ENCODE data around the gene CFAP97D2.
"Not testable (repeated sequence)": the region's sequence is repeated elsewhere in the genome, so short reads cannot be mapped to it uniquely, and the experiment has no call there.

CFAP97D2 gene

DNA sequence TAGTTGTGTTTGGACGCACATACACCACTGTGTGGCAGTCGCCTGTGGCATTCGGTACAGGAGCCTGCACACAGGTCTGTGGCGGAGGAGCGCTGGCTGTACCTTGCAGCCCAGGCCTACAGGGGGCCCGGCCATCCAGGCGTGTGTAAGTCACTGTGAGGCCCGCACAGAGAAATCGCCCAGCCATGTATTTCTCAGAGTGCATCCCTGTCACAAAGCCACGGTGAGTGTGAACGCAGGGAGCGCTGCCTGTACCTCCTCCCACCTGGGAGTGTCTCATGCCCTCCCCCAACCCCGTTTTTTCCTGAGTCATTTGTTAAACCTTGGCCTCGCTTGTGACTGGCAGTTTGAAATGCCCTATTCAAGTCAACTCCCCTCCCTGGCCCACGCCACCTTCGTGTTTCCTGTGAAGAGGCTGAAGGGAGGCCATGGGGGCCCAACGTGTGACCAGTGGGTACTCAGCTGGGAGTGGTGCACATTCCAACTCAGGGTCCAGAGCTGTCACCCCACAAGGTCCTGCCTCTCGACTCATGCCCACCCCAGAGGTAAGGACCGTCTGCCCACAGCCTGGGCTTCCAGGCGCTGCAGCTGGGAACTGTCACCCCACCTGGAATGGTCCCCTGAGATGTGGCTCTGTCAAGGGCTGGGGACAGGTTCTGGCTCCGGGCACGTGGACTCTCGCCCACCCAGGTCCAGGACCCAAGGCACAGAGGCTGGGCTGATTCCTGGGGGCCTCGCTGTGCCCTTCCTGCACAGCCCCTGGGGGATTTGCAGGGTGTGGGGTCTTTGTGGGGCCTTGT lies 35.1 kb upstream of the CFAP97D2 start:
- peak; percentile 49 for DNase-seq

DNA sequence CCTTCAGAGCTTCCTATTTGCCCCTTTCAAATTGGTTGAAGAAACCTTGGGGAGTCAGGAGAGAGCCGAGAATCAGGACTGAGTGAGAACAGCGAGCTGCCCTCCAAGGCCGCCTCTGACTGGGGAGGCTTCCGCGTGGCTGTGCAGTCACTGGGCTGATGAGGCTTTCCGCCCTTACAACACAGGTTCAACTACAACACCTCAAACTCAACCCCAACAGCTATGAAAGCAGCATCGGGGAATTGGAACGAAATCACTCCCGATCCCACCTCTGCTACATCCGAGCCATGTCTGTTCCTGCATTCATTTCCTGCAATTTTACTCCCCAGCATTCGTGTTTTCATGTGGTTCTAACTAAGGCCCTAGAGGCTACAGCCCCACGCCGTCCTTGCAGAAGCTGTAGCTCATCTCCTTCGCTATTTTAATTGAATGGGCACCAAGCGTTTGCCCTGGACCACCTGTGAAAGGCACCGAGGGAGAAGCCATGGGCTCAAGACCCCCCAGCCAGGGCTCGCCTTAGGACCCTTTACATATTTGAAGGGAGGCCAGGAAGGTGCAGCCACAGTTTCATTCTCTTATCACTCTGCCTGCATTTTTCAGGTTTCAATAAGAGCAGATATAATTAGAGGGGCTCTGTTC lies 34.3 kb upstream of the CFAP97D2 start:
- DNase-seq, result no peak

DNA sequence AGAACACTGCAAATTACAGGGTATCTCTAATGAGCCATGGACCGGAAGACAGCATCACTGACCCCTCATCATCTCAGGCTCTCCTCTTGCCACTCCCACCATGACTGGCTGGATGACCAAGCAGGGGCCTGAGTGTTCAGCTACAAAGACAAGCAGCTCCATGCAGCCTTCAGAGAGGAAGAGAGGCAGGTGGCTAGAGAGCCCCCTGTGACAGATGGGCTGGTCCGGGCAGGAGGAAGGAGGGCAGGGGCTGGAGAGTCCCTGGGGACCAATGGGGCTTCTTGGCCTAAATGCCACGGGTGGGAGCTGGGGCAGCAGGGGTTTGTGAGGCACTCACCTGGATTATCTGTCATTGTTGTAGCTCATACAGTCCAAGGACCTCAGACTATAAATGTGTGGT lies 33.8 kb upstream of the CFAP97D2 start:
- no peak for DNase-seq

DNA sequence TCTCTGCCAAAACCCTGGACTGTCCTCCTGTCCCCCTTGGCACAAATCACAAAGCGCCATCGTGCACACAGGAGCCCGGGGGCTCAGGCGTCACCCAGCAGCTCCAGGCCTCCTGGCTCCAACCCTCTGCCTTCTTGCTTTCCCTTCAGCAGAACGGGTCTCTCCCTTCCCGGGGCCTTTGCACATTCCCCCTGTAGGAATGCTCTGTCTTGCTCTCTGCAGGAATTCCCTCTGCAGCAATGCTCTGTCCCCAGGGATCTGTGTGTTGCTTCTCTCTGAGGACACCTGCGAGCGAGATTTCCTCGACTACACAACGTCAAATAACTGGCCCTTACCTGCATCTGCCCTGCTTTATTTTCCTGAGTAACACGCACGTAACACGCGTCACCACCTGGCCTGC lies 33.3 kb upstream of the CFAP97D2 start:
- DNase-seq, result no peak

DNA sequence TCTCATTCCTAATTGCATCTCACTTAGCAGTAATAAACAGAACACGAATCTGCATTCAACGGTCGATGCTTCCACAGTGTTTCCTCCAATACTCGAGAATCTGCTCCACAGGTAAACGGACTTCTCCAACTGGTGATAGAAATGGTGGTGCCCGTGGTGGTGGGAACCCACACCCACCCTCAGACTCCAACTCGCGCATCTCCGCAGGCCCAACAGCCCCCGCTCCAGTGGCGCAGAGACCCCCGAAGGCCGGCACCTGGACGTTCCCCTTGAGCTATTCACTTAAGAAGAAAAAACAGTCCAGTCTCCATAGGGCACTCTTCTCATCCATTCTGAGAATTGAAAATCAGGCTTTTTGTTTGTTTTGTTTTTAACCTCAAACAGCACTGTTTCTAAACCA lies 32.9 kb upstream of the CFAP97D2 start:
- DNase-seq, result no peak

DNA sequence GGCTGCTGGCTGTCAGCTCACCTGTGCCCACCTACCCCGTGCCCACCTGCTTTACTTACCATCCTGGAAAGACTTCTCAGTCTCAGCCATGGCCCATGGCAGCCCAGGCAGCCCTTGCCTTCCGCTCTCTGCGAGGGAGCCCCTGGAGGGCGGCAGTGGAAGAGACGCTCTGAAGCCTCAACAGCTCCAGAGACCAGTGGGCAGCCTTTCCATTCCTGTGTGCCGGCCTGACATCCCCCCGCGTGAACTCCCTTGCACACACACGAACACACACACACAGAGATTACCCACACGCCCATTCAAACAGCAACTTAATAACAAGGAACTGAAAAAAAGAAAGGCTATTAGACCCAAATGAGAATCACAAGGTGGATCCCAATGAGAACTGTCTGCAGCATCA lies 32.4 kb upstream of the CFAP97D2 start:
- DNase-seq, result no peak

DNA sequence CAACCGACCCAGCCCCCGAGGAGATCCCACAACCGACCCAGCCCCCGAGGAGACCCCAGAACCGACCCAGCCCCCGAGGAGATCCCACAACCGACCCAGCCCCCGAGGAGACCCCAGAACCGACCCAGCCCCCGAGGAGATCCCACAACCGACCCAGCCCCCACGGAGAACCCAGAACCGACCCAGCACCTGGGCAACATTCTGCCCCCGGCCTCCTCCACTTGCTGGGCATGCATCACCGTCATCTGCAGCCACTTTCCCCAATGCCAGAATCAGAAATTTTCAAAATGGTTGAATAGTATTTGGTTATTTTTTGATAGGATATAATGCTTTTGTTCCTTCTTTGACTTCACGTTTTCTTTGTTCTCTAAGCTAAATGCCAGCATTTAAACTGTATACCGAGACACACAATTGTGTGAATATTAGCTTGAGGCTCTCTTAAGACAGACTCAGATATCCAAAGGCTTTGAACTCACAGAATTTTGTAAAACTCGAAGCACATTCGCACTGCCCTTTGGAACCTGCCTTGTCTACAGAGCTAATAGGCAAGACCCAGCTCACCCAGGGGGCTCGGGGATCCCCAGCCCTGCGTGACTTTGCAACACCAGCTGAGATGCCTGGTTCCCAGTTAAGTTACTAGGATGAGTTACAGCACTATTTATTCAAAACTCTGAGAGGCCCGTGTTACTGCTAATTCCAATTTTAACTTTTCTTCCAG lies 31.1 kb upstream of the CFAP97D2 start:
- DNase-seq, result no peak

DNA sequence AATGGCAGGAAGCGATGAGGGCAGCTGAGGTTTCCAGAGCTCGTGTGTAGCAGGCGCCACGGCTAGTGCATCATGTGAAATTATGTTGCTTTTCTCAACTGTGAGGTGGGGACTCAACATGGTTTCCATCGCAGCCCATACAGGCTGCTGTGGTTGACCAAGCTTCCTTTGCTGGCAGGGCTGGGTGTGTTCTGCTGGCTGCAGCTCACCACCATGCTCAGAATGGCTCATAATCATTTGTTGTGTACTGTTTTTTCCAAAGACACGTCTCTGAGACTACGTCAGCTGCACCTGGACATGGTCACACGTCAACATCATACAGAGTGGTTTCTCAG lies 30.6 kb upstream of the CFAP97D2 start:
- DNase-seq, result peak; percentile 80

DNA sequence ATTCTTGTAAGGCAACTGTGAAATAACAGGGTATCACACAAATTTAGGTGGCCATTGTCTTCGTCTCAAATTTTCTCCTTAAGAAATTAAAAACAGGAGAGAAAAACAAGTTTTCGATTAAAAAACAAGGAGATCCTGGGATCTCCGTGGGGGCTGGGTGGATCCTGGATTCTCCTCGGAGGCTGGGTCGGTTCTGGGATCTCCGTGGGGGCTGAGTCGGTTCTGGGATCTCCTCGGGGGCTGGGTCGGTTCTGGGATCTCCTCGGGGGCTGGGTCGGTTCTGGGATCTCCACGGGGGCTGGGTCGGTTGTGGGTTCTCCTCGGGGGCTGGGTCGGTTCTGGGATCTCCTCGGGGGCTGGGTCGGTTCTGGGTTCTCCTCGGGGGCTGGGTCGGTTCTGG lies 30.2 kb upstream of the CFAP97D2 start:
- DNase-seq, result not testable (repeated sequence)

DNA sequence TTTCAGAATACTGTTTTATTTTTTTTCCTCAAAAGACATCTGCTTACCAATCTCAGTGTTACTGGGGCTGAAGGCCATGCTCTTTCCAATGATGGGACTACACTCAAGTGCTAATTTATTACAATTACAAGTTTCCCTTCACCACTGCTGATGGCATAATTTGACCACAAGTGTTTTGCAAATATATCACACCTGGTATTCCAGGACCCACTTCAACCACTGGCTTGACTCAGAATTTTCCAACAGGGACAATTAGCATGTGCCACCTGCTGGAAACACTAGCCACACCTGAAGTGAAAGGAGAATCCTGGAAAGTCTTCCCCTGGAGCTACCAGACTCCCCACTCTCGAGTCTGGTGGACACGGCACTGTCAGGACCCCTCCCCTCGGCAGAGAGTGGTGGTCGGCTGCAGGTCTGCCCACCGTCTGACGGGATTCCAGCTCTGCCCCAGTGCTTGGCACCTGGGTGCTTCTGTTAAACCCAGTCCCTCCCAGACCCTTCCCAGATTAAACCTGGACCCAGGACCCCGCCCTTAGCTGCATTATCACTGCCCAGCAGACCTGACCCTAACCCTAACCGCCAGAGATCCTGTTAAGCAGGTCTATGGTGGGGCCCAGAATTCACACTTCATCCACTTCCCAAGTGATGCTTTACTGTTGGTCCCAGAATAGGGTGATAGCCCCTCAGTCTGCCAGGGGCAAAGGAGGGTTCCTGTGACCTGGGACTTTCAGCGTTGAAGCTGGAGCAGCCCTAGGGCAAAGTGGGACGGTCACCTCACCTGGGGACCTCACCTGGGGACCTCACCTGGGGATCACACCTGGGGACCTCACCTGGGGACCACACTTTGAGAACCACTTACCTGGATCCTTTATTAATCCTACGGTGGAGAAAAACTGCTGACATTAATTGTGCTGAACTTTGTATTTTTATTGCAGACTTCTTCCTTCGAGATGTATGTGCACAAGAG lies 29.0 kb upstream of the CFAP97D2 start:
- no peak for DNase-seq

DNA sequence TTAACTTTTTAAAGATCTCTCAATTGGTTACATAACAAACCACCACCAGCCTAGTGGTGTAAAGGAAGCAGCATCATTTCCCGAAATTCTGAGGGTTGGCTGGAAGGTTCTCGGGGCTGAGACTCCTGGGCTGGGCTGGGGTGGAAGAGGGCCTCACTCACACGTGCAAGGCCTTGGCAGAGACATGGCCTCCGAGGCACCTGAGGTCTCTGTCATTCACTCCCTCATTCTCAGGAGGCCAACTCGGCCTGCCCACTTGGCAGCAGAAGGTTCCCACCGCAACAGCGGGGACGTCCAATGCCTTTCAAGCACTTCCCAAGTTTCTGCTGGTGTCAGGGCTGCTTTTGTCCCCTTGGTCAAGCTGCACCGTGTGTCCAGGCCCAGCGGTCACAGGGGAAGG lies 28.0 kb upstream of the CFAP97D2 start:
- DNase-seq, result no peak

DNA sequence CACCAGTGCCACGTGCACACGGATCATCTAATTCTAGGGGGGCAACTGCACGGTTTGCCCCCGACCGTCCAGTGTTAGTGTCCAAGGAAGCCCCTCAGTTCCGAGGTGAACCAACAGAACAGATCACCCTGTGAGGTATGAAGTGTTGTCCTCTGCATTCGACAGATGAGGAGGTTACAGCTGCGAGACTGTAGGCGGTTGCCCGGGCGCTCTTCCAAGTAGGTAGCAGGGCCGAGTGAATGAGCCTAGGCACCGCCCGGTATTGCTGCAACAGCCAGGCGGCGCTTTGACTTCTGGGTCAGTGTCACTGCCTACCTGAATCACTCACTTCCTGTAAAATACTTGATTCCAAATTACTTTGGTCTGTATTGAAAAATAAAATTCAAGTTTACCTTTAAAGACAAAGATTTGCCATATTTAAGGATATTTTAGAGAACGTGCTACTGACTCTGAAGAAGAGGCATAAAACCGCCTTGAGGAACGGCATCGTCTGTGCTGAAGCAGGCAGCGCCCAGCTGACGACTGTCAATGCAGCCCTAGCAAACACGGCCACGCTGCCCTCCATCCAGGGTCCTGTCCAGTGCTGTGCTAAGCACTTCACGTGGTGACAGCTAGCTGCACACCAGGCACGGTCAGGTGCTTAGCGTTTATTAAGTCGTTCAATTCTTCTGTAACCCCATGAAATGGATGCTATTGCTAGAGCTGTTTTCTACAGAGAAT lies 27.3 kb upstream of the CFAP97D2 start:
- peak; percentile 64 for DNase-seq

DNA sequence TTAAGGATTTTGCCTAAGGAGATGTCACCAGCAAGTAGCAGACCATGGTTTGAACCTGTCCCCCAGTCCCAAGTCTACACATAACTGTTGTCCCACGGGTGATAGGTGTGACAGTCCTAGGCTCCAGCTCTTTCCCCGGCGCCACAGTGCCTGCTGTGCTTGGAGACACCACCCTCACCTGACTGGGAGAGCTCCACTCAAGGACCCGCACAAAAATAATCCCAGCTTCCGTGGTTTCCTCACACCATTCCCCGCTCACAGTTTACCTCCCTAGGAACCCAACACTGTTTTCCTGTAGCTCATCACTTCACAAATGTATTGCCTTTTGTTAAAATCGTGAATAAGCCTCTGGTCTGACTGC lies 26.8 kb upstream of the CFAP97D2 start:
- no peak for DNase-seq

DNA sequence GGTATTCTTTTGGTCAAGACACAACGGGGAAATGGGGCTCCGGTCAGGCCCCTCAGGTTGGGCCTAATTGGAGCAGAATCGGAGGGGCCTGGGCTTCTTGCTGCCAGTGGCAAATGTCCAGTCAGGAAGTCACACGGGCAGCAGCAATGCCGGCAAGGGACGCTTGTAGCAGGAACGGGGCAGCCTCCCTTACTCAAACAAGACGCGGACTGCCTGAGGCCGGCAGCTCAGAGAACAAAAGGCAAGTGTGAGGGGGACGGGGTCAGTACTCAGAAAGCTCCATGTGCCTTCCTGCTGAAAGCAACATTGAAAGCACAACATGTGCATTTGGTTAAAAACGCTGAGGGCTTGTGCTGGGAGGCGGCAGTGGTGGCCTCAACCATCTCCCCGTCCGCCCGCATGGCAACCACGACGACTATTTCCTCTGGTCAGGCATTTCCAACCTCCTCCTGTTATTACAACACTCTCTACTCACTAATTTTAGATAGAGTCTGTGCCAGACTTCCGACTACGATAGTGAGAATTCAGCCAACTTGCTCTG lies 26.2 kb upstream of the CFAP97D2 start:
- DNase-seq, result no peak

DNA sequence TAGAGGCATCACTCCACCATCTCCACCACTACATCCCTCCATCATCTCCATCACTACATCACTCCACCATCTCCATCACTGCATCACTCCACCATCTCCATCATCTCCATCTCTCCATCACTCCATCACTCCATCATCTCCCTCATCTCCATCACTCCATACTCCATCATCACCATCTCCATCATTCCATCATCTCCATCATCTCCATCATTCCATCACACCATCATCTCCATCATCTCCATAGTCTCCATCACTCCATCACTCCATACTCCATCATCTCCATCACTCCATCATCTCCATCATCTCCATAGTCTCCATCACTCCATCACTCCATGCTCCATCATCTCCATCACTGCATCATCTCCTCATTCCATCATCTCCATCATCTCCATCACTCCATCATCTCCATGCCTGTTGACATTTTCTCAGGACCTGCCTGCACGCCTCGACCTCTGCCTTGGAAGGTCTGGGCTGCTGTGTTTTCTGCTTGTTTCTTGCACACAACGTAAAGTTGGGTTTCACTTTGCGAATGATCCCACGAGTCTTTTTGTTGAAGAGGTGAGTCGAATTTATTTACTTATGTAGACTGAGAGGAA lies 25.5 kb upstream of the CFAP97D2 start:
- DNase-seq, result no peak

DNA sequence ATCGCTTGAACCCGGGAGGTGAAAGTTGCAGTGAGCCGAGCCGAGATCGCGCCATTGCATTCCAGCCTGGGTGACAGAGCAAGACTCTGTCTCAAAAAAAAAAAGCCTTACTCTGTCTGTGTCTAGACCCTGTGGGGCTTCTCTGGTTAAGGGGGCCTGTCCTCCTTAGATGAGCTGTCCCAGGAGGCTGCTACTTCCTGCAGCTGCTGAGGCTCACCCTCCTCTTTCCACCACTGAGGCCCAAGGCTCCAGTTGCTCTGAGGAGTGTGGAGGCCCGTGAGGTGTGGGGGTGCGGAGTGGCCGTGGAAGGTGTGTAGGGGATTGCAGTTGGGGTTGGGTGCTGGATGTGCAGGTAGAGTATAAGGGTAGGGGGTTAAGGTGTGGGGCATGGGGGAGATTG lies 24.6 kb upstream of the CFAP97D2 start:
- DNase-seq, result no peak

DNA sequence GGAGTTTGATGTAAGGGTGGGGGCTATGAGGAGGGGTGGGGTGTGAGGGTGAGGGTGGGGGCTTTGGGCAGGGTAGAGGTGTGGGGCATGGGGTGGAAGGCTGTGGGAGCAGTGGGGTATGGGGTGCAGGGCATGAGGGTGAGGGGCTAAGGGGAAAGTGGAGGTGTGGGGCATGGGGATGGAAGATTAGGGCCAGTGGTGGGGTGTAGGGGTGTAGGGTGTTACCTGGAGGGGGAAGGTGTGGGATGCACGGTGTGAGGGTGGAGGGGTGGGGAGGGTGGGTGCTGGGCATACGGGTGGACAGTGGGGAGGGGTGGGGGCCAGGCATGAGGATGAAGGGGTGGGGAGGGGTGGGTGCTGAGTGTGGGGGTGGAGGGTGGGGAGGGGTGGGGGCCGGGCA lies 23.7 kb upstream of the CFAP97D2 start:
- no peak for DNase-seq

DNA sequence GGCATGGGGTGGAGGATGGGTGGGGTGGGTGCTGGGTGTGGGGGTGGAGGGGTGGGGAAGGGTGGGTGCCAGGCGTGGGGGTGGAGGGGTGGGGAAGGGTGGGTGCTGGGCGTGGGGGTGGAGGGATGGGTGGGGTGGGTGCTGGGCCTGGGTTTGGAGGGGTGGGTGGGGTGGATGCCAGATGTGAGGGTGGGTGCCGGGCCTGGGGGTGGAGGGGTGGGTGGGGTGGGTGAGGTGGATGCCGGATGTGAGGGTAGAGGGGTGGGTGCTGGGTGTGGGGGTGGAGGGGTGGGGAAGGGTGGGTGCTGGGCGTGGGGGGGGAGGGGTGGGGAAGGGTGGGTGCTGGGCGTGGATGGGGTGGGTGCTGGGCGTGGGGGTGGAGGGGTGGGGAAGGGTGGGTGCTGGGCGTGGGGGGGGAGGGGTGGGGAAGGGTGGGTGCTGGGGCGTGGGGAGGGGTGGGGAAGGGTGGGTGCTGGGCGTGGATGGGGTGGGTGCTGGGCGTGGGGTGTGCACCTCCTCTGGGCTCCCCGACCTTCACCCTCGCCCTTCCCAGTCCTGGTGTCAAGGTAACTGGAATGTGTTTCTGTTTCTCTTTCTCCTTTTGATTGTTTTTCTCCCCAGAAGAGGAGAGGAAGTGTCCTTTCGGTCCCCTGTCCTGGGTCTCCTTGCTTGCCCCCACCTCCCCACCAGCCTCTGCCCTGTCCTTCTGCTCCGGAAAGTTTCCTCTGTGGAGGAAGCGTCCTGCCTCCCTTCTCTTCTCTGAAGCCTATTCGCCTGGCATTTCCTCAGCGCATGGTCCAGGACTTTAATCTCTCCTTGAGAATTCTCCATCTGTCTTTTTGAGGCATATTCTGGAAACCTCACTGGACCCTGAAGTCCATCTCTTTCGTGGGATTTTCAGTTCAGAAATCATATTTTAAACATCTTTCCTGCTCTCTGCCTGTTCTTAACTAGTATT lies 22.9 kb upstream of the CFAP97D2 start:
- DNase-seq, result no peak

DNA sequence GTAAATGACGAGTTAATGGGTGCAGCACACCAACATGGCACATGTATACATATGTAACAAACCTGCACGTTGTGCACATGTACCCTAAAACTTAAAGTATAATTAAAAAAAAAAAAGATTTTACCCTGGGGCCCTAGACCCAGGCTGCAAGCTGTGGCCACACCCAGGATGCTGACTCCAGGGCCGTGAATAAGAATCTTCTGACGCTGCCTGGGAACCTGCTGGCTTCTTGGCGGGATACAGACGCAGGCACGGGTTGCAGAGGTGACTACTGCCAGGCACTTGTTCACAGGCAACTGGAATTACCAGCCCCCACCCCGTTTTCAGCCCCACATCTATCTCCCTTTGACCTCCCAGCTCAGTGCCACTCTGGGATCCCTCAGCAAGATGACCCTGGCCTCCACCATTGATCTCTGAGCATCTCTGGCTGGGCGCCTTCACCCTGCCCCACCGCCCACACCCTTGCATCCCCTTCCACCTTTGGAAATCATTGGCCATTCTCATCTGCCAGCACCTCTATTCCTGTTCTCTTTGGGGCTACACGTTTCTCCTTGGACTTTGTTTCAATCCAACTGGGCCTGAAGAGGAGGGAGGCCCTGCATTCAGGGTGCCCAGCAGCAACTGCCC lies 21.1 kb upstream of the CFAP97D2 start:
- DNase-seq, result no peak

All from activated CD4-positive, alpha-beta T cell treated with anti-CD3 and anti-CD28 coated beads, Interleukin-2, amount 50 U/mL, for 1 hour (primary cell).